H1 (cell line): ENCODE results near the gene DCTN2. TPM values are rescaled to one million over a fixed set of nuclear protein-coding genes. Genes with fewer than 3 reads are reported as not detected.

Experiments
- ATF2 ChIP-seq: IDR thresholded peaks from 2 replicates; pipeline ENCODE4 v1.6.1; 2012; ENCODE audit warnings: low read length, inconsistent platforms
- EZH2 ChIP-seq: fragments of 200-600 bp; sonication (generic); IDR thresholded peaks from 2 replicates; pipeline ENCODE4 v1.7.1; 2012; ENCODE audit warnings: low read depth, mild to moderate bottlenecking, moderate library complexity, low read length, inconsistent platforms; ENCODE audit not compliant: severe bottlenecking
- KDM4A ChIP-seq: IDR thresholded peaks from one replicate; pipeline ENCODE4 v1.7.1; 2012; ENCODE audit warnings: low read depth, mild to moderate bottlenecking, moderate library complexity, low read length, inconsistent platforms; ENCODE audit not compliant: severe bottlenecking
- NANOG ChIP-seq: IDR thresholded peaks from 2 replicates; pipeline ENCODE4 v1.6.1; 2011; ENCODE audit warnings: low read length, low read depth, mild to moderate bottlenecking, inconsistent platforms; ENCODE audit not compliant: insufficient read depth, poor library complexity, severe bottlenecking
- RFX5 ChIP-seq: IDR thresholded peaks from 2 replicates; pipeline ENCODE4 v1.6.1; 2011; ENCODE audit warnings: low read depth, low read length, improper control_type of control experiment, borderline replicate concordance
- SRF ChIP-seq: IDR thresholded peaks from 2 replicates; pipeline ENCODE4 v1.6.1; 2011; ENCODE audit warnings: mild to moderate bottlenecking, low read depth, low read length, moderate library complexity
- TAF1 ChIP-seq: IDR thresholded peaks from 2 replicates; pipeline ENCODE4 v1.6.1; 2011; ENCODE audit warnings: mild to moderate bottlenecking, low read depth, low read length
- TBP ChIP-seq: IDR thresholded peaks from 2 replicates; pipeline ENCODE4 v1.6.1; 2011; ENCODE audit warnings: low read depth, low read length, improper control_type of control experiment
- polyA plus RNA-seq, 7 experiments: library from polyadenylated mRNA; depleted of rRNA in 3 of 7; stranded (reverse) in 5 of 7; unstranded in 2 of 7; fragments of >200 nt in 5 of 7; fragments of 200-250 nt in 2 of 7; gene quantifications; 1 replicate in 5 of 7; 2 replicates in 1 of 7; 4 replicates in 1 of 7; pipeline versions ENCODE4 v1.2.1 to v1.2.3, GENCODE V29; 2011 to 2013; ENCODE audit warnings: missing spikeins in 2 of 7, mixed read lengths in 2 of 7
- total RNA-seq: library from RNA; stranded (reverse); fragmentation: NEBNext Ultra II Directional; extraction: Animal tissue kit (Norgen Biotek cat#: 25700); gene quantifications from 2 replicates; pipeline ENCODE4 v1.2.1, GENCODE V29; 2021

DCTN2 gene
- total and polyA plus RNA-seq, 2 of the 8 experiments (the other 6 are each of a cell fraction or from before 2014, with no cell fraction given) = 90.3 to 91.9 TPM

GRCh38 chr12:57520053-57520818, 26.8 kb downstream of the DCTN2 start, which contains the start of gene DDIT3 (continued):
- TF ChIP-seq KDM4A = no peak
- TF ChIP-seq TBP = peak; percentile 98
- peak; percentile 98 for TF ChIP-seq TAF1
- no peak for TF ChIP-seq NANOG
- no peak; the same call in 1 of the 2 replicates for TF ChIP-seq ATF2
- TF ChIP-seq EZH2 = no peak
- no peak for TF ChIP-seq RFX5
- TF ChIP-seq SRF = no peak
